Measurements from ENCODE around the gene ALOX5. TPM values are rescaled to one million over a fixed set of nuclear protein-coding genes. Genes with fewer than 3 reads are reported as not detected.

Gene ALOX5
- total RNA-seq, 1 experiment from 2014 or later = 66.5 TPM

GRCh38 chr10:45433716-45434469, 59.9 kb downstream of the ALOX5 start:
- H3K27me3 ChIP-seq (ENCODE audit: insufficient read depth, low read depth) = no peaks in the 10 kb centered on the region
- no peaks in the 10 kb centered on the region for H3K4me1 ChIP-seq (replicated peaks; ENCODE audit: insufficient read depth)
- H2AFZ ChIP-seq = no peak overlapping the region
- intact Hi-C loops (cut with micrococcal nuclease; ENCODE audit: unreplicated experiment) = loop anchor here (5.0 kb wide), 1 partner anchor 127 kb away; no protein-coding TSS in a partner anchor
- POLR2A ChIA-PET (ENCODE audit: unreplicated experiment) = no interaction called here
- H3F3A ChIP-seq (ENCODE audit: insufficient read depth, low read depth) = no peaks in the 10 kb centered on the region
- 0 out of 2 replicates have a peak, but pooled peaks cover 4% of the 10 kb centered on the region for H3K36me3 ChIP-seq (ENCODE audit: low read depth)
- no peaks in the 10 kb centered on the region for H3K9me3 ChIP-seq (ENCODE audit: insufficient read depth, low read depth)
- DNase-seq = no peak
- no peak overlapping the region for H3K27ac ChIP-seq
- peaks cover 8% of the 10 kb centered on the region; the same call in 1 of the 2 replicates for H4K20me1 ChIP-seq (ENCODE audit: insufficient read depth)
- no peak for TF ChIP-seq EZH2 (IDR thresholded peaks at IDR 0.05; ENCODE audit: low read depth)
- no peak for TF ChIP-seq CTCF (conservative IDR thresholded peaks at IDR 0.05)
- H3K4me3 ChIP-seq = no peak overlapping the region
- CTCF ChIA-PET = no interaction called here
- BruUV-seq (replicated peaks) = no TSS peak
- H3K79me2 ChIP-seq (ENCODE audit: low read depth) = no peaks in the 10 kb centered on the region
- H3K9me2 ChIP-seq (ENCODE audit: insufficient read depth) = no peaks in the 10 kb centered on the region
- no peak overlapping the region for H3K4me2 ChIP-seq

- Histone ChIP-seq H3K4me2 (no peak overlapping the region), H3K36me3 (ENCODE audit: low read depth) (no peaks in the 10 kb centered on the region), H3K4me3 (no peak overlapping the region), H3K9me3 (ENCODE audit: insufficient read depth, low read depth) (no peaks in the 10 kb centered on the region), H3K9me2 (ENCODE audit: insufficient read depth) (no peaks in the 10 kb centered on the region), H3K4me1 (replicated peaks; ENCODE audit: insufficient read depth) (no peaks in the 10 kb centered on the region), H2AFZ (no peak overlapping the region), H3K79me2 (ENCODE audit: low read depth) (no peaks in the 10 kb centered on the region), H3K27me3 (ENCODE audit: insufficient read depth, low read depth) (no peaks in the 10 kb centered on the region), H3K27ac (no peak overlapping the region), H4K20me1 (ENCODE audit: insufficient read depth) (peaks cover 8% of the 10 kb centered on the region; the same call in 1 of the 2 replicates), H3F3A (ENCODE audit: insufficient read depth, low read depth) (no peaks in the 10 kb centered on the region)
- no peak for TF ChIP-seq EZH2 (IDR thresholded peaks at IDR 0.05; ENCODE audit: low read depth)
- TF ChIP-seq CTCF (conservative IDR thresholded peaks at IDR 0.05) = no peak
- no TSS peak for BruUV-seq (replicated peaks)
- intact Hi-C loops (cut with micrococcal nuclease; ENCODE audit: unreplicated experiment) = no loop called here
- ChIA-PET CTCF (no interaction called here), POLR2A (ENCODE audit: unreplicated experiment) (no interaction called here)
- DNase-seq = no peak
Measured at GRCh38 chr10:45437587-45438465, 63.8 kb downstream of the ALOX5 start.

- Histone ChIP-seq H3K27me3 (ENCODE audit: insufficient read depth, low read depth) (no peaks in the 10 kb centered on the region), H3K79me2 (ENCODE audit: low read depth) (no peaks in the 10 kb centered on the region), H4K20me1 (ENCODE audit: insufficient read depth) (peaks cover 8% of the 10 kb centered on the region; the same call in 1 of the 2 replicates), H3F3A (ENCODE audit: insufficient read depth, low read depth) (no peaks in the 10 kb centered on the region), H3K9me3 (ENCODE audit: insufficient read depth, low read depth) (no peaks in the 10 kb centered on the region), H3K4me1 (replicated peaks; ENCODE audit: insufficient read depth) (no peaks in the 10 kb centered on the region), H3K9me2 (ENCODE audit: insufficient read depth) (no peaks in the 10 kb centered on the region), H2AFZ (no peak overlapping the region), H3K4me3 (no peak overlapping the region), H3K36me3 (ENCODE audit: low read depth) (no peaks in the 10 kb centered on the region), H3K27ac (no peak overlapping the region), H3K4me2 (no peak overlapping the region)
- DNase-seq = no peak
- TF ChIP-seq CTCF (conservative IDR thresholded peaks at IDR 0.05) (no peak), EZH2 (IDR thresholded peaks at IDR 0.05; ENCODE audit: low read depth) (no peak)
- ChIA-PET CTCF (no interaction called here), POLR2A (ENCODE audit: unreplicated experiment) (no interaction called here)
- no TSS peak for BruUV-seq (replicated peaks)
- intact Hi-C loops (cut with micrococcal nuclease; ENCODE audit: unreplicated experiment) = no loop called here
Measured at GRCh38 chr10:45438466-45439090, 64.6 kb downstream of the ALOX5 start.
